K562 (cell line): ENCODE measurements around the gene NPC1. TPM values are rescaled to one million over a fixed set of nuclear protein-coding genes. Genes with fewer than 3 reads are reported as not detected.

Source experiments
- ATAC-seq: fragments of 200-7000 bp; cut with Tn5 transposase; 3 replicates; pipeline ENCODE4 v1.9.1; 2020; ENCODE audit warnings: moderate library complexity
- BruUV-seq: library from RNA; stranded (reverse); fragments of 400-500 nt; replicated peaks from 2 replicates; lab custom pipeline; 2021; lab: Mats Ljungman, UMichigan
- CTCF ChIA-PET: fragments of 300-600 bp; formaldehyde crosslinking; extraction: SDS; loops from one replicate; lab custom pipeline; 2021; ENCODE audit warnings: low intra/inter-chr PET ratio; lab: Yijun Ruan, JAX
- POLR2A ChIA-PET: fragments of 300-600, 350-650 bp; sonication (Branson Sonifier 250); formaldehyde crosslinking; extraction: SDS; loops from one replicate; lab custom pipeline; 2021; ENCODE audit warnings: antibody characterized with exemption, inconsistent platforms; lab: Yijun Ruan, JAX
- DNase-seq, 4 experiments: peaks; one replicate each; pipeline versions ENCODE4 v3.0.0 to v3.0.0-alpha.2; 2011 to 2018; ENCODE audit warnings: low spot score in 3 of 4, mixed read lengths in 3 of 4; ENCODE audit errors: extremely low read depth in 1 of 4
- FAIRE-seq: peaks from 2 replicates; lab custom pipeline; 2011; peaks lifted over from hg19 to GRCh38; lab: Jason Lieb, UNC
- H2AFZ ChIP-seq: 2 replicates; pipeline ENCODE4 v1.6.0; 2011; ENCODE audit warnings: low read depth, low read length, control low read depth, inconsistent platforms
- H3K27ac ChIP-seq: fragments of 200-600 bp; 3 replicates; pipeline ENCODE4 v1.8.0; 2011; ENCODE audit warnings: low read depth, mild to moderate bottlenecking, control low read depth, inconsistent platforms, low read length, moderate library complexity, mixed read lengths; ENCODE audit errors: extremely low read depth
- H3K27me3 ChIP-seq, 2 experiments: fragments of 300-600 bp in 1 of 2; 2 replicates in 1 of 2; 3 replicates in 1 of 2; pipeline versions ENCODE4 v1.6.0 to v1.8.0; 2011; ENCODE audit warnings: inconsistent platforms in 2 of 2, low read length in 2 of 2, mild to moderate bottlenecking in 1 of 2, mixed read lengths in 1 of 2, moderate library complexity in 1 of 2; ENCODE audit not compliant: control insufficient read depth in 2 of 2, insufficient read depth in 2 of 2
- H3K36me3 ChIP-seq: fragments of 300-600 bp; 3 replicates; pipeline ENCODE4 v1.8.0; 2011; ENCODE audit warnings: mild to moderate bottlenecking, low read length, inconsistent platforms; ENCODE audit not compliant: control insufficient read depth, insufficient read depth
- H3K4me1 ChIP-seq, 2 experiments: fragments of 200-600 bp in 1 of 2; replicated peaks in 1 of 2; 2 replicates in 1 of 2; 3 replicates in 1 of 2; pipeline versions ENCODE4 v1.5.1 to v1.8.0; 2011; ENCODE audit warnings: inconsistent platforms in 2 of 2, low read length in 2 of 2, mild to moderate bottlenecking in 1 of 2, mixed read lengths in 1 of 2, moderate library complexity in 1 of 2; ENCODE audit not compliant: control insufficient read depth in 2 of 2, insufficient read depth in 2 of 2
- H3K4me2 ChIP-seq: 2 replicates; pipeline ENCODE4 v1.6.1; 2011; ENCODE audit warnings: low read length, control low read depth, inconsistent platforms, mixed read lengths; ENCODE audit not compliant: insufficient read depth
- H3K4me3 ChIP-seq: fragments of 200-600 bp; sonication (generic), shearing (Covaris generic); 2 replicates; pipeline ENCODE4 v1.5.1; 2016; ENCODE audit warnings: control low read depth, inconsistent platforms
- H3K79me2 ChIP-seq: fragments of 200-600 bp; 3 replicates; pipeline ENCODE4 v1.8.0; 2011; ENCODE audit warnings: low read length, inconsistent platforms; ENCODE audit not compliant: control insufficient read depth, insufficient read depth
- H3K9ac ChIP-seq, 2 experiments: 2 replicates each; pipeline versions ENCODE4 v1.6.0 to v1.6.1; 2011; ENCODE audit warnings: low read depth in 2 of 2, low read length in 2 of 2, control low read depth in 1 of 2, inconsistent platforms in 1 of 2, mild to moderate bottlenecking in 1 of 2, mixed read lengths in 1 of 2; ENCODE audit not compliant: insufficient read depth in 1 of 2
- H3K9me1 ChIP-seq: one replicate; pipeline ENCODE4 v1.6.0; 2011; ENCODE audit warnings: inconsistent platforms, mild to moderate bottlenecking, low read length, moderate library complexity; ENCODE audit not compliant: control insufficient read depth, insufficient read depth
- H3K9me3 ChIP-seq: replicated peaks from 2 replicates; pipeline ENCODE4 v1.5.1; 2011; ENCODE audit warnings: low read depth, low read length, inconsistent platforms; ENCODE audit not compliant: control insufficient read depth, insufficient read depth
- H4K20me1 ChIP-seq: replicated peaks from 2 replicates; pipeline ENCODE4 v1.6.1; 2011; ENCODE audit warnings: low read length, inconsistent platforms, mixed read lengths; ENCODE audit not compliant: control insufficient read depth, insufficient read depth
- CBX8 ChIP-seq: fragments of 200-600 bp; sonication (generic); IDR thresholded peaks from 2 replicates; pipeline ENCODE4 v1.6.1; 2012; ENCODE audit warnings: borderline replicate concordance, mixed run types, low read depth, mild to moderate bottlenecking, moderate library complexity, mixed read lengths, low read length, control low read depth, inconsistent platforms; ENCODE audit not compliant: poor library complexity, severe bottlenecking; ENCODE audit errors: extremely low read depth
- PHF21A ChIP-seq: fragments of 450-650 bp; IDR thresholded peaks from 2 replicates; pipeline ENCODE4 v1.6.1; 2017; ENCODE audit warnings: low read depth, borderline replicate concordance
- ZBTB33 ChIP-seq: sonication (generic); formaldehyde crosslinking; IDR thresholded peaks from 2 replicates; pipeline ENCODE4 v1.8.1; 2023; ENCODE audit warnings: mild to moderate bottlenecking, missing genetic modification reagents
- ZFPM2 ChIP-seq: fragments of 250-450 bp; sonication (Bioruptor Pico); IDR thresholded peaks from 2 replicates; pipeline ENCODE4 v1.5.1; 2022; ENCODE audit warnings: mild to moderate bottlenecking
- ZKSCAN8 ChIP-seq: fragments of 200-800 bp; sonication (Bioruptor generic); IDR thresholded peaks from 2 replicates; pipeline ENCODE4 v1.6.1; 2016; ENCODE audit warnings: missing genetic modification characterization, missing compliant biosample characterization
- WGBS: fragments of 100-300 bp; shearing (Covaris generic); methylation state at CpG from one replicate; pipeline ENCODE4 v1.1.6; 2016; ENCODE audit warnings: low coverage, mixed read lengths; ENCODE audit not compliant: insufficient coverage; ENCODE audit errors: missing lambda C conversion rate; 5-methylcytosine and 5-hydroxymethylcytosine counted together
- in situ Hi-C: fragments of 300-500 bp; cut with MboI; formaldehyde crosslinking; loops from 4 replicates; pipeline ENCODE4 v1.15.0; 2018; ENCODE audit warnings: inconsistent platforms, mixed read lengths
- intact Hi-C: fragments of 100-400 bp; cut with micrococcal nuclease; formaldehyde crosslinking; loops from 2 replicates; pipeline ENCODE4 v1.14.2; 2022
- polyA plus RNA-seq, 8 experiments: library from polyadenylated mRNA; depleted of rRNA in 4 of 8; stranded (reverse) in 5 of 8; unstranded in 3 of 8; fragments of >200 nt; fragmentation: Nextera tagmentation in 2 of 8; fragmentation: Illumina TruSeq in 1 of 8; extraction: Ambion mirVana in 2 of 8; extraction: Trizol in 1 of 8; gene quantifications; 2 replicates each; pipeline versions ENCODE4 v1.2.1 to v1.2.3, GENCODE V29; 2011 to 2014; ENCODE audit warnings: inconsistent platforms in 1 of 8, missing spikeins in 1 of 8
- total RNA-seq, 7 experiments: library from RNA; depleted of rRNA in 6 of 7; stranded (reverse); fragments of >200 nt in 6 of 7; fragmentation: Illumina TruSeq in 2 of 7; extraction: Trizol in 2 of 7; gene quantifications; 2 replicates each; pipeline versions ENCODE4 v1.2.1 to v1.2.3, GENCODE V29; 2011 to 2021; ENCODE audit warnings: low replicate concordance in 1 of 7

NPC1 gene
- total and polyA plus RNA-seq, 9 of the 15 experiments (the other 6 are each of a cell fraction or from before 2014, with no cell fraction given), result 17.1 to 45.9 (median 27.6) TPM

GRCh38 chr18:23503038-23503962 lies 83.0 kb downstream of the NPC1 start, which contains the start of gene RMC1 (continued):
- TF ChIP-seq ZFPM2 (CRISPR knock-in tag) (0 out of 2 replicates have a peak, but pooled peaks have one; percentile 63), ZBTB33 (CRISPR knock-in tag) (peak; percentile 84; the same call in 1 of the 2 replicates)

- BruUV-seq, result TSS peak; percentile 91
- TF ChIP-seq PHF21A (0 out of 2 replicates have a peak, but pooled peaks have one; percentile 3), ZKSCAN8 (CRISPR knock-in tag) (no peak), CBX8 (no peak)
Observed at GRCh38 chr18:23502516-23503037, 83.7 kb downstream of the NPC1 start.

More at GRCh38 chr18:23502516-23503037, 83.7 kb downstream of the NPC1 start:
- intact Hi-C loops, result loop anchor here (1.0 to 10.0 kb wide), 6 partner anchors 208 to 705 kb away; partner anchors contain the start of gene CABLES1
- CTCF ChIA-PET, result no interaction called here
- no peaks in the 10 kb centered on the region for H3K9me3 ChIP-seq
- peak overlapping the region; percentile 88 for H3K4me2 ChIP-seq
- 0 out of 2 replicates have a peak, but pooled peaks cover 3% of the 10 kb centered on the region for H4K20me1 ChIP-seq
- H3K36me3 ChIP-seq, result peaks cover 20% of the 10 kb centered on the region; the same call in 2 of the 3 replicates
- DNase-seq (peak in 1 of 4 experiments; percentile 30), ATAC-seq (no peak), FAIRE-seq (no peak)
- in situ Hi-C loops, result loop anchor here (10.0 kb wide), 1 partner anchor 212 kb away; no protein-coding TSS in a partner anchor
- no peaks in the 10 kb centered on the region for H3K27me3 ChIP-seq
- peak overlapping the region; percentile 84 for H3K4me3 ChIP-seq
- peak overlapping the region; percentile 99 for H2AFZ ChIP-seq
- H3K4me1 ChIP-seq, result peaks cover 20 to 21% of the 10 kb centered on the region in 2 experiments; a peak in 4 of 5 replicates
- peak overlapping the region; percentile 87 for H3K27ac ChIP-seq
- POLR2A ChIA-PET, result interaction anchor here (0.6 to 2.5 kb wide), 4 partner anchors 14 to 540 kb away, joined by 3 to 9 read pairs (median 3); no protein-coding TSS in a partner anchor
- peaks cover 3% of the 10 kb centered on the region for H3K9me1 ChIP-seq
- 5% methylated on average over 6 of the region's 6 CpGs for WGBS
- H3K79me2 ChIP-seq, result peaks cover 18% of the 10 kb centered on the region
- peak overlapping the region; percentile 84 to 100 for H3K9ac ChIP-seq
